ENCODE measurements around the gene GPR84. TPM values are rescaled to one million over a fixed set of nuclear protein-coding genes. Genes with fewer than 3 reads are reported as not detected.
"Not testable (repeated sequence)": the region's sequence is repeated elsewhere in the genome, so short reads cannot be mapped to it uniquely, and the experiment has no call there.

GPR84 gene
- total RNA-seq, 1 donor from 2014 or later: 0.16 TPM

DNA sequence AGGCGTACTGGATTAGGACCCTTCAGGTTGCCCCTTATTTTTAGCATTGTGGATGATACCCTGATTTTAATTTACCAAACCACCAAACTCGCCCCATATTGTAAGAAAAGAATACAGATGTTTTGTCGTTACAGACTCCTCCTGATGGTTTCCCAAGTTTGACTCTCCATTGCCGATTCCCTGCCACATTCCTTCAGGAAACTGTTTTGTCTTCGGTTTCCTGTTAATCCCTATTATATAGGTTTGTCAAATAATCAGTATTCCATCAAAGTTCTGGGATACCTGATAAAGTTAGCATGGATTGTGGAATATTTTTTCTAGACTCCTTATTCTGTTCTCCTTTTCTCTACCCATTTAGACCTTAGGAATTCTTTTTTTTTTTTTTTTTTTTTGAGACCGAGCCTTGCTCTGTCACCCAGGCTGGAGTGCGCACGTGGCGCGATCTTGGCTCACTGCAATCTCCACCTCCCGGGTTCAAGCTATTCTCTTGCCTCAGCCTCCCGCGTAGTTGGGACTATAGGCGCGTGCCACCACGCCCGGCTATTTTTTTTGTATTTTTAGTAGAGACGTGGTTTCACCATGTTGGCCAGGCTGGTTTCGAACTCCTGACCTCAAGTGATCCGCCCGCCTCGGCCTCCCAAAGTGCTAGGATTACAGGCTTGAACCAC, 38.7 kb downstream of the GPR84 start:
- DNase-seq: not testable (repeated sequence)

DNA sequence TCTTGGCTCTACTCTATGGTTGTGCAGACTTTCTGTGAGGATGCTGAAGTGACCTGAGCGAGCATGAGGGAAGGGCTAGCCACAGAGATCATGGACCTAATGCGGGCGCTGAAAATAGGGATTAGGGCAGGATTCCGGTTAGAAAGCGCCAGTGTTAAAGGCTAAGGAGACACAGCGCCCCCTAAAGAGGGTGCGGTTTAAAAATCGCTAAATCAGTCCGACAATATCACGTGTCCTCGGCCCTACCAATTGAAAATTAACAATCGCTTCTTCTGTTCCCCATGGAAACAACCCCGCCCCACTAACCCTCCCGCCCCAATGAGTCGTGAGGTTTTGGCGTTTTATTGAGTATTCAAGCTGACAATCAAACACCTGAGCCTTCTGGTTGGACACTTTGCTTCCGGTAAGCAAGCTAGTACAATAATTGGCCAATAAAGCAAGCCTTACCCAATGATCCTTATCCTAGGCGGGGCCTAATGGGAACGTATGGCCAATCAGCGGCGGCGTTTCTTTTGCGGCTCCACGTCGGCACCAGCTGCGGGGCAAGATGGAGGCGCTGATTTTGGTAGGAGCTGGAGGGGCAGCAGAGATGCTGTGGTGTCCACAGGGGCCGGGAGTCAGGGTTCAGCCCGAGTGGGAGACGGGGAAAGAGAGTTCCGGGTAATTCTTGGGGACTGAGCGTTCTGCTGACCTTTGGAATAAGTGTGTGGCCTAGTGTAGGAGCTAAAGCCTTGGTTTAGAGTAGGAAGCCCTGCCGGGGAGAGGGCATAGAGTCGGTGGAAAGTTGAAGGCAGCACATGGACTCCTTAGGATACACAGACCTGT, 39.5 kb downstream of the GPR84 start, which contains the start of gene COPZ1:
Gene COPZ1, plus strand, starts transcription at position 515 of the 825 bp plus-strand sequence. Its CDS starts 33 bp downstream, at position 548.
- peak; percentile 95 for DNase-seq

DNA sequence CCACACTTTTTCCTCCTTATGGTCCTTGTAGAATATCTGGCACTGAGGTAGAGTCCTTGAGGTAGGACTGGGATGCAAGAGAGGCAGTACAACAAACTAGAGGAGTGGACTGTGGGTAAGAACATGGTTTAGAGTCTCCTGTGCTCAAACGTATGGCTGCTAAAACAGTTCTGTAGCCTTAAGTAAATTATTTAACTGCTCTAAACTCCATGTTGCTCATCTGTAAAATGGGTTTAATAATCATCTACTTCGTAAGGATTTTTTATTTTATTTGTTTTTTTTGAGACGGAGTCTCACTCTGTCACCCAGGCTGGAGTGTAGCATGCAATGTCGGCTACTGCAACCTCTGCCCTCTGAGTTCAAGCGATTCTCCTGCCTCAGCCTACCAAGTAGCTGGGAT, 42.9 kb downstream of the GPR84 start:
- DNase-seq: no peak

Small RNA genes lying within 50 kb of the gene (small RNA-seq; reads per million reads assigned to genes)
- gene MIR148B (327 reads per million, percentile 97 among the genes with 10 or more reads in this experiment), gene RN7SL744P (not detected), gene RNU6-950P (not detected)

Other genes with a start within 250 kb of the GPR84 start
- gene SMUG1, start 175.5 kb downstream of the GPR84 start, total RNA-seq: 42.0 TPM
- 104 TPM for gene CBX5, start 84.4 kb downstream of the GPR84 start, total RNA-seq
- 524 TPM for gene HNRNPA1, start 83.8 kb downstream of the GPR84 start, total RNA-seq
- gene NFE2, start 63.5 kb downstream of the GPR84 start, total RNA-seq: 0.62 TPM
- 47.1 TPM for gene COPZ1, start 39.4 kb downstream of the GPR84 start, total RNA-seq
- gene ZNF385A, start 20.2 kb upstream of the GPR84 start, total RNA-seq: 1.1 TPM
- 5.1 TPM for gene ITGA5, start 54.8 kb upstream of the GPR84 start, total RNA-seq
- gene GTSF1, start 109.1 kb upstream of the GPR84 start, total RNA-seq: 1.9 TPM
- gene NCKAP1L, start 133.3 kb upstream of the GPR84 start, total RNA-seq: 8.1 TPM
- 6.6 TPM for gene PDE1B, start 185.1 kb upstream of the GPR84 start, total RNA-seq
- gene PPP1R1A, start 224.2 kb upstream of the GPR84 start, total RNA-seq: 6.7 TPM

Measured in occipital lobe (tissue), 3 donors.